ENCODE measurements around the gene SLC22A2. TPM values are rescaled to one million over a fixed set of nuclear protein-coding genes. Genes with fewer than 3 reads are reported as not detected.
A peak's percentile ranks its signal among the peaks of the same experiment; 100 is the strongest.
"Not testable (repeated sequence)": the region's sequence is repeated elsewhere in the genome, so short reads cannot be mapped to it uniquely, and the experiment has no call there.

SLC22A2 gene
- total RNA-seq, 2 donors from 2014 or later: not detected

GRCh38 chr6:160247457-160247883, 11.2 kb downstream of the SLC22A2 start:
- Mint-ChIP-seq H3K27ac (no peak overlapping the region), H3K4me3 (no peak overlapping the region), H3K4me1 (no peaks in the 10 kb centered on the region), H3K9me3 (no peaks in the 10 kb centered on the region), H3K36me3 (ENCODE audit: low read depth) (no peaks in the 10 kb centered on the region), H3K27me3 (peaks cover 14% of the 10 kb centered on the region)
- ATAC-seq (replicated peaks): no peak

DNA sequence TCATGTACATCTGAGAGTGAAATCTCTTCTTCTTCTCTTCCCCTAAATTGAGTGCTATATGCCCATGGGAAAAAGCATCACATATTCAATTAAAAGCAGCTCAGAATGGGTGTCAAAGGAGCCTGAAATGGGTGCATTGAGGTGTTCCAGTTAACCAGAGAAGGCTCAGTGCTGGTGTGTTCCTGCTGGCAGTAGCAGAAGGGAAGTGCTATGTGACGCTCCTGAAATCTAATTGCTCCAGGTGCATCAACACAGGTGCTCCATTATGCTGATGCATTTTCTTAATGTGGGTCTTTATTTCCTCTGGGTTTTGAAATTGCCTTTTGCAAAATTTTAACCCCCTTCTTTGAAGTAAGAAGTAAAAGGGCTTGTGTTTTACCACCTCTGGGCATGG, 17.9 kb downstream of the SLC22A2 start:
- H3K4me1 Mint-ChIP-seq: no peaks in the 10 kb centered on the region
- no peaks in the 10 kb centered on the region for H3K9me3 Mint-ChIP-seq
- H3K27ac Mint-ChIP-seq: no peak overlapping the region
- ATAC-seq (replicated peaks): no peak
- H3K27me3 Mint-ChIP-seq: peaks cover 11% of the 10 kb centered on the region
- no peaks in the 10 kb centered on the region for H3K36me3 Mint-ChIP-seq (ENCODE audit: low read depth)
- no peak overlapping the region for H3K4me3 Mint-ChIP-seq

- no peak for ATAC-seq (replicated peaks)
- H3K4me3 Mint-ChIP-seq: no peak overlapping the region
- no peaks in the 10 kb centered on the region for H3K36me3 Mint-ChIP-seq (ENCODE audit: low read depth)
- H3K27ac Mint-ChIP-seq: no peak overlapping the region
- H3K27me3 Mint-ChIP-seq: peaks cover 11% of the 10 kb centered on the region
- H3K4me1 Mint-ChIP-seq: no peaks in the 10 kb centered on the region
- H3K9me3 Mint-ChIP-seq: no peaks in the 10 kb centered on the region
These were observed 18.5 kb downstream of the SLC22A2 start for GRCh38 chr6:160239929-160240690.

DNA sequence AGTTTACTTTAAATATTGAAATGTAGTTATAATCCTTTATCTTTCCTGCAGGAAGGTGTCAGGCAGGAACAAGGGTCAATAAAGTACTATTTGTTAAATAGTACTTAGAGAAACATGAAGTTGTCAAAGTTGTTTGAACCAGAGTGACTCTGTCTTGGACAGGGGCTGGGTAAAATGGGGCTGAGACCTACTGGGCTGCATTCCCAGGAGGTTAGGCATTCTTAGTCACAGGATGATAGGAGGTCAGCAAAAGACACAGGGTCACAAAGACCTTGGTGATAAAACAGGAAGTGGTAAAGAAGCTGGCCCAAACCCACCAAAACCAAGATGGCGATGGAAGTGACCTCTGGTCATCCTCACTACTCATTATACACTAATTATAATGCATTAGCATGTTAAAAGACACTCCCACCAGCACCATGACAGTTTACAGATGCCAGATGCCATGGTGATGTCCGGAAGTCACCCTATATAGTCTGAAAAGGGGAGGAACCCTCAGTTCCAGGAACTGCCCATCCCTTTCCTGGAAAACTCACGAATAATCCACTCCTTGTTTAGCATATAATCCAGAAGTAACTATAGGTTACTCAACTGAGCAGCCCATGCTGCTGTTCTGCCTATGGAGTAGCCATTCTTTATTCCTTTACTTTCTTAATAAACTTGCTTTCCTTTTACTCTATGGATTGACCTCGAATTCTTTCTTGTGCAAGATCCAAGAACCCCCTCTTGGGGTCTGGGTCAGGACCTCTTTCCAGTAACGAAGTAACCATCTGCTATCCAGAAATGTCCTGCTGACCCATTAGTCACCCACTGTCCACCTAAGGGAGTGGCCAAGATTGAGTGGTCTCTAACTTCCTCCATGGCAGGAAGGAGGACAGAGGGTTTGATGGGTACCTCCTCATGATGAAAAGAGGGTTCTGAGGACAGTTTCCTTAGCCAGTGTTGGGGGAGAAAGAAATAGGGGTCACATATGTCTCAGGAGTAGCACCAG, 19.6 kb downstream of the SLC22A2 start:
- no peak overlapping the region for H3K4me3 Mint-ChIP-seq
- H3K9me3 Mint-ChIP-seq: no peaks in the 10 kb centered on the region
- H3K27ac Mint-ChIP-seq: no peak overlapping the region
- H3K27me3 Mint-ChIP-seq: peaks cover 15% of the 10 kb centered on the region
- no peaks in the 10 kb centered on the region for H3K4me1 Mint-ChIP-seq
- no peaks in the 10 kb centered on the region for H3K36me3 Mint-ChIP-seq (ENCODE audit: low read depth)
- ATAC-seq (replicated peaks): no peak

DNA sequence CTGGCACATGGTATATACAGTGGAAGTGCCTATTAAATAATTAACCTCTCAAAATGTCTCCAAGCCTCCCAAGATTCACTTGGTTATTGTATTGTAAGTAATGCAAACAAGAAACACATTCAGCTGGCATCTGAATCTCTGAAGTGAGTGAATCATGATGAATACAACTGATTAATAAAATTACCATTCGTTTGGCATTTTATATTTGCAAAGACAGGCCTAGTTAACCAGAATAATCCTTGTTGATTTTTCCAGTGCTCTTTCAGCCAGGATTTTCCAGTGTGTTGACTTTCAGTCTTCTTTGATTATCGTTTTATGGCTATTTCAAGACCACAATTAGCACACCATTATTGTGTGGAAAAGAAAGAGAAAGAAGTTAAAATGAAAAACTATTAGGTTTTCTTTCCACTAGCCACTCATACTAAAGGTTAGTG, 20.3 kb downstream of the SLC22A2 start:
- Mint-ChIP-seq H3K27me3 (peaks cover 15% of the 10 kb centered on the region), H3K27ac (no peak overlapping the region), H3K4me1 (no peaks in the 10 kb centered on the region), H3K36me3 (ENCODE audit: low read depth) (no peaks in the 10 kb centered on the region), H3K9me3 (no peaks in the 10 kb centered on the region), H3K4me3 (no peak overlapping the region)
- no peak for ATAC-seq (replicated peaks)

DNA sequence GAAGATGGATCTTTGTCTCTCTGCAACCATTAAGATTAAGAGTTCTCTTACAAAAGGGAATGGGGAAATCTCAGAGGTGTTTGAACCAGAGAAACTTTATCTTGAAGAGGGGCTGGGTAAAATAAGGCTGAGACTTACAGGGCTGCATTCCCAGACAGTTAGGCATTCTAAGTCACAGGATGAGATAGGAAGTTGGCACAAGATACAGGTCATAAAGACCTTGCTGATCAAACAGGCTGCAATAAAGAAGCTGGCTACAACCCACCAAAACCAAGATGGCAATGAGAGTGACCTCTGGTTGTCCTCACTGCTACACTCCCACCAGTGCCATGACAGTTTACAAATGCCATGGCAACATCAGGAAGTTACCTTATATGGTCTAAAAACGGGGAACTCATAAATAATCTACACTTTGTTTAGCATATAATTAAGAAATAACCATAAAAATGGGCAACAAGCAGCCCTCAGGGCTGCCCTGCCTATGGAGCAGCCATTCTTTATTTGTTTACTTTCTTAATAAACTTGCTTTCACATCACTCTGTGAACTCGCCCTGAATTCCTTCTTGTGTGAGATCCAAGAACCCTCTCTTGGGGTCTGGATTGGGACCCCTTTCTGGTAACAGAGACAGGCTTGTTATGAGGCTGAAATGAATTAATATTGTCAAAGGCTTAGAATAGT, 20.9 kb downstream of the SLC22A2 start:
- H3K4me1 Mint-ChIP-seq; H3K36me3 Mint-ChIP-seq (ENCODE audit: low read depth); H3K4me3 Mint-ChIP-seq; H3K27ac Mint-ChIP-seq; ATAC-seq (replicated peaks); H3K9me3 Mint-ChIP-seq: not testable (repeated sequence)
- peaks cover 15% of the 10 kb centered on the region for H3K27me3 Mint-ChIP-seq

DNA sequence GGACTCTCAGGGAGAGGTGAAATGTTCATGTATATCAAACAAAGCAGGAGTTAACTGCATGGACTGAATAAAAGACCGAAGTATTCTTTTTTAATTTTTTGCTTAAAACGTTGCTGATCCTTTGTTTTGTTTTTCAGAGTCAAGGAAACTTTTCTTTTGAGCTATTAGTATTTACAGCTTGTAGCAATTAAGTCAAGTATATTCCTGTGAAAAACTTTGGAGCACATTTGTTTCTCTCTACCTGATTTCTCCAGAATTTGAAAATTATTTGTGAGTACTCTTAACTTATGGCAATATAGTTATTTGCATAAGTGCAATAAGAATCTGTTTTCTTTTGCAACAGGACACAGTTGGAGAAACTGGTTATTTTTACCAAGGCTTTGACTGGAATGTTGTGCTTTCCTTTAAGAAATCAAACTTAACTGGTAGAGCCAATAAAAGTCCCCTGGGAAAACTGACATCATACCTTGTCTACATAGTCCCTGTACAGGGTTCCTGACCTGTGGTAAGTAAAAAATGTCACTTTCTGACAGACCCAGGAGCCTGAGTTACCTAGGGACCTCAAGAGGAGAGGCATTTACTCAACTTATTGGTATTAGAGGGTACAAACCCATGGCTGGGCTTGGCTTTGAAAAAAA, 22.3 kb downstream of the SLC22A2 start:
- H3K36me3 Mint-ChIP-seq (ENCODE audit: low read depth); H3K27ac Mint-ChIP-seq; H3K9me3 Mint-ChIP-seq; H3K4me1 Mint-ChIP-seq; H3K4me3 Mint-ChIP-seq; ATAC-seq (replicated peaks): not testable (repeated sequence)
- H3K27me3 Mint-ChIP-seq: peaks cover 15% of the 10 kb centered on the region

DNA sequence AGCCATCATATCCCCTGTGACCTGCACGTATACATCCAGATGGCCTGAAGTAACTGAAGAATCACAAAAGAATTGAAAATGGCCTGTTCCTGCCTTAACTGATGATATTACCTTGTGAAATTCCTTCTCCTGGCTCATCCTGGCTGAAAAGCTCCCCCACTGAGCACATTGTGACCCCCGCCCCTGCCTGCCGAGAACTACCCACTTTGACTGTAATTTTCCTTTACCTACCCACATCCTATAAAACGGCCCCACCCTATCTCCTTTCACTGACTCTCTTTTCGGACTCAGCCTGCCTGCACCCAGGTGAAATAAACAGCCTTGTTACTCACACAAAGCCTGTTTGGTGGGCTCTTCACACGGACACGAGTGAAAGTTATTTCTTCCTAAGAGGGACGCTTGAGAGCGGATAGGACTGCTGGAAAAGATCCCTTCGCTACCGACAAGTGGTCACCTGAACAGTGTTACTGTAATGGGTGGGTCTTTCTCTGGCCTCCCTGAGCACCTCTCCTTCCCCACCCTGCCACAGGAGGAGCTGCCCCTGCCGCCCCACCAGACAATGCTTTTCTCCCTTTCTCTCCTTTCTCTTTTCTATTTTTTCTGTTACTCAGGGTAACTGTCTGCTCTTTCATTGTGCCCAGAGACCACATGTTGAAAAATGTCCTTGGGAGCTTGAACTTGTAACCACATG, 24.5 kb downstream of the SLC22A2 start:
- H3K9me3 Mint-ChIP-seq; H3K4me1 Mint-ChIP-seq; H3K36me3 Mint-ChIP-seq (ENCODE audit: low read depth); H3K27ac Mint-ChIP-seq; H3K4me3 Mint-ChIP-seq; ATAC-seq (replicated peaks): not testable (repeated sequence)
- peaks cover 13% of the 10 kb centered on the region for H3K27me3 Mint-ChIP-seq

GRCh38 chr6:160227769-160228161, 30.9 kb downstream of the SLC22A2 start:
- H3K4me3 Mint-ChIP-seq: no peak overlapping the region
- H3K27me3 Mint-ChIP-seq: peaks cover 12% of the 10 kb centered on the region
- H3K9me3 Mint-ChIP-seq: peaks cover 8% of the 10 kb centered on the region
- H3K36me3 Mint-ChIP-seq (ENCODE audit: low read depth): no peaks in the 10 kb centered on the region
- no peak overlapping the region for H3K27ac Mint-ChIP-seq
- H3K4me1 Mint-ChIP-seq: no peaks in the 10 kb centered on the region
- ATAC-seq (replicated peaks): no peak

DNA sequence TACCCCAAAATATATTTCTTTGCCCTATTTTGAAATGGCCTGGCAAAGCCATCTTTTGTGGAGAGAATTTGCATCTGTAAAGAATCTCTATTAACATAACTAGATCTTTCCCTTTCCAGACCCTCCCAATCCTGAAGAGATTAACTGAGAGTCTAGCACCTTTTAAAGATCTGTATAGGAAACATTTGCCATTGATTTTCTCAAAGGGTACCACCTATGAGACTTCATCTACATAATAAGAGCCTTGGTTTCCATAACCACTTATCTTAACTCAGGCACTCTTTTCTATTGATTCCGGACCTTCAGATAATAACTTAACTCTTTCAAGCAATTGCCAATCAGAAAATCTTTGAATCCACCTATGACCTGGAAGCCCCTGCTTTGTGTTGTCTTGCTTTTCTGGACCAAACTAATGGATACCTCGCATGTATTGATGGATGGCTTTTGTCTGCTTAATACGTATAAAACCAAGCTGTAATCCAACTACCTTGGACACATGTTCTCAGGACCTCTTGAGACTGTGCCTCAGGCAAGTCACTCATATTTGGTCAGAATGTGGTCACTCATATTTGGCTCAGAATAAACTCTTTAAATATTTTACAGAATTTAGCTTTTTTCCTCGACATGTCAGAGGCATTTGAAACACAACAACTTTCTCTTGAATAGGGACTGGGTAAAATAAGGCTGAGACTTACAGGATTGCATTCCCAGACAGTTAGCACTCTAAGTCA, 31.4 kb downstream of the SLC22A2 start:
- Mint-ChIP-seq H3K4me1 (no peaks in the 10 kb centered on the region), H3K36me3 (ENCODE audit: low read depth) (no peaks in the 10 kb centered on the region), H3K27me3 (peaks cover 12% of the 10 kb centered on the region), H3K9me3 (peaks cover 8% of the 10 kb centered on the region), H3K27ac (no peak overlapping the region), H3K4me3 (no peak overlapping the region)
- no peak for ATAC-seq (replicated peaks)

GRCh38 chr6:160226118-160226591, 32.5 kb downstream of the SLC22A2 start:
- ATAC-seq (replicated peaks): peak; percentile 95
- Mint-ChIP-seq H3K4me1 (no peaks in the 10 kb centered on the region), H3K27me3 (peaks cover 12% of the 10 kb centered on the region), H3K9me3 (peaks cover 8% of the 10 kb centered on the region), H3K36me3 (ENCODE audit: low read depth) (no peaks in the 10 kb centered on the region), H3K4me3 (no peak overlapping the region), H3K27ac (peak overlapping the region; percentile 42)

DNA sequence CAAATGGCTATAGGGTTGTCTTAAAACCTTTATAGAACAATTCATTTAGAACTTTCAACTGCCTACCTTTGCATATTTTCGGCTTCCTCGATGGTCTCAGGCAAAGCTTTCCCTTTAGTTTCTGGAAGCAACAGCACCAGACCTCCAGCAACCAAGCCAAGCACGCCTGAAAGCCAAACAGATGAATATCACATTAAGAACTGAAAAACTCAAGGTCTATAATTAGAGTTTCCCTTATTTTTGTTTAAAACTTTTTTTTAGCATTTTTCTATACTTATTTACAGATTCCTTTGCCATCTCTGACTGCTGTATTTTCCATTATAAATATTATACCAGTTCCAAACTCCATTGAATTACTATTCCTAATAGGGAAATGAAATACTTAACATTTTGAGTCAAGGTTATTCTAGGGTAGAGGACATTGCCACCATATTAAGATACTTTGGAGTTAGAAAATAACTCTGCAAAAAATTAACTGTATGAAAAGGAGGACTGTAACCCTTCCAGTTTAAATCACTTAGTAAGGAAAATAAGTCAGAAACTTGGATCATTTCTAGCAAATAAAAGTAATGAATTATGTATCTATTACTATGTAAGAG, 33.9 kb downstream of the SLC22A2 start:
- H3K27ac Mint-ChIP-seq: no peak overlapping the region
- no peaks in the 10 kb centered on the region for H3K4me1 Mint-ChIP-seq
- no peak overlapping the region for H3K4me3 Mint-ChIP-seq
- ATAC-seq (replicated peaks): no peak
- H3K36me3 Mint-ChIP-seq (ENCODE audit: low read depth): no peaks in the 10 kb centered on the region
- H3K27me3 Mint-ChIP-seq: peaks cover 8% of the 10 kb centered on the region
- H3K9me3 Mint-ChIP-seq: peaks cover 3% of the 10 kb centered on the region

- Mint-ChIP-seq H3K4me1 (no peaks in the 10 kb centered on the region), H3K27me3 (peaks cover 12% of the 10 kb centered on the region), H3K4me3 (no peak overlapping the region), H3K27ac (no peak overlapping the region), H3K9me3 (no peaks in the 10 kb centered on the region), H3K36me3 (ENCODE audit: low read depth) (no peaks in the 10 kb centered on the region)
- no peak for ATAC-seq (replicated peaks)
These were observed 36.1 kb downstream of the SLC22A2 start for GRCh38 chr6:160222491-160222890.
